HCT116 (cell line): ENCODE data around the gene PHLDB3. TPM values are rescaled to one million over a fixed set of nuclear protein-coding genes. Genes with fewer than 3 reads are reported as not detected.

Source experiments
- ATAC-seq: fragments of 200-7000 bp; cut with Tn5 transposase; 2 replicates; pipeline ENCODE4 v1.9.1; 2020; ENCODE audit warnings: mild to moderate bottlenecking, moderate library complexity
- BruUV-seq: library from RNA; stranded (reverse); fragments of 400-500 nt; replicated peaks from 2 replicates; lab custom pipeline; 2021; lab: Mats Ljungman, UMichigan
- CTCF ChIA-PET: fragments of 300-600 bp; sonication (Branson Sonifier 250); formaldehyde crosslinking; loops from one replicate; lab custom pipeline; 2021; ENCODE audit warnings: antibody characterized with exemption; lab: Charles Lee
- POLR2A ChIA-PET: fragments of 300-600, 350-600 bp; sonication (Branson Sonifier 250); formaldehyde crosslinking; loops from one replicate; lab custom pipeline; 2021; ENCODE audit warnings: antibody characterized with exemption; lab: Charles Lee
- RAD21 ChIA-PET, 2 experiments: fragments of 300-600 bp; sonication (Branson Sonifier 250); formaldehyde crosslinking; loops; one replicate each; lab custom pipeline; 2023; ENCODE audit warnings: low total read pairs in 2 of 2; ENCODE audit not compliant: uncharacterized antibody in 2 of 2, unreplicated experiment in 2 of 2, low non-redundant PET in 1 of 2; lab: Charles Lee
- DNase-seq: peaks from one replicate; pipeline ENCODE4 v3.0.0-alpha.2; 2010; ENCODE audit warnings: low read depth, low spot score
- H2AFZ ChIP-seq: fragments of 200-600 bp; shearing (Covaris generic), sonication (generic); 2 replicates; pipeline ENCODE4 v1.6.1; 2017; ENCODE audit warnings: low read depth, mixed run types, mixed read lengths, antibody characterized with exemption, low read length; ENCODE audit not compliant: poor library complexity, severe bottlenecking
- H3K27ac ChIP-seq: 2 replicates; pipeline ENCODE4 v1.5.1; 2012; ENCODE audit warnings: low read depth, low read length
- H3K27me3 ChIP-seq: fragments of 200-600 bp; sonication (generic); 2 replicates; pipeline ENCODE4 v1.6.1; 2016; ENCODE audit warnings: mixed run types, low read length, mixed read lengths; ENCODE audit not compliant: insufficient read depth
- H3K36me3 ChIP-seq, 2 experiments: fragments of 200-500 bp in 1 of 2; fragments of 200-600 bp in 1 of 2; sonication (Bioruptor generic) in 1 of 2; sonication (generic) in 1 of 2; 2 replicates each; pipeline versions ENCODE4 v1.5.1 to v1.6.1; 2014 to 2016; ENCODE audit warnings: low read length in 2 of 2, inconsistent platforms in 1 of 2, mixed read lengths in 1 of 2, mixed run types in 1 of 2; ENCODE audit not compliant: insufficient read depth in 2 of 2, control insufficient read depth in 1 of 2
- H3K4me1 ChIP-seq, 2 experiments: fragments of 200-600 bp in 1 of 2; sonication (generic) in 1 of 2; 2 replicates each; pipeline versions ENCODE4 v1.5.1 to v1.6.1; 2012 to 2017; ENCODE audit warnings: low read length in 2 of 2, inconsistent platforms in 1 of 2, mild to moderate bottlenecking in 1 of 2, mixed read lengths in 1 of 2, mixed run types in 1 of 2, moderate library complexity in 1 of 2; ENCODE audit not compliant: insufficient read depth in 2 of 2, control insufficient read depth in 1 of 2
- H3K4me2 ChIP-seq: fragments of 200-600 bp; sonication (generic); 2 replicates; pipeline ENCODE4 v1.6.1; 2017; ENCODE audit warnings: mixed run types, low read length, mixed read lengths
- H3K4me3 ChIP-seq, 2 experiments: fragments of 200-600 bp in 1 of 2; sonication (generic) in 1 of 2; replicated peaks in 1 of 2; 2 replicates each; pipeline ENCODE4 v1.5.1; 2011 to 2016; ENCODE audit warnings: low read length in 2 of 2, control low read depth in 1 of 2, low read depth in 1 of 2, mild to moderate bottlenecking in 1 of 2, mixed read lengths in 1 of 2, mixed run types in 1 of 2
- H3K79me2 ChIP-seq: fragments of 200-600 bp; sonication (generic); 2 replicates; pipeline ENCODE4 v1.6.1; 2017; ENCODE audit warnings: mild to moderate bottlenecking, mixed run types, low read length, moderate library complexity, mixed read lengths; ENCODE audit not compliant: insufficient read depth
- H3K9ac ChIP-seq: fragments of 200-600 bp; sonication (generic); 2 replicates; pipeline ENCODE4 v1.6.1; 2016; ENCODE audit warnings: low read length, mixed read lengths
- H3K9me2 ChIP-seq: fragments of 200-600 bp; sonication (generic), shearing (Covaris generic); 2 replicates; pipeline ENCODE4 v1.6.1; 2017; ENCODE audit warnings: mixed run types, mild to moderate bottlenecking, moderate library complexity; ENCODE audit not compliant: insufficient read depth
- H3K9me3 ChIP-seq, 2 experiments: fragments of 200-500 bp in 1 of 2; fragments of 200-600 bp in 1 of 2; sonication (Bioruptor generic) in 1 of 2; sonication (generic) in 1 of 2; 2 replicates each; pipeline ENCODE4 v1.6.1; 2014 to 2017; ENCODE audit warnings: low read length in 2 of 2, mixed read lengths in 2 of 2, inconsistent platforms in 1 of 2, low read depth in 1 of 2, mild to moderate bottlenecking in 1 of 2, mixed run types in 1 of 2, moderate library complexity in 1 of 2; ENCODE audit not compliant: control insufficient read depth in 1 of 2, insufficient read depth in 1 of 2
- H4K20me1 ChIP-seq: fragments of 200-600 bp; sonication (generic), shearing (Covaris generic); 2 replicates; pipeline ENCODE4 v1.6.1; 2017; ENCODE audit warnings: mixed run types, mild to moderate bottlenecking, moderate library complexity; ENCODE audit not compliant: insufficient read depth
- CBX3 ChIP-seq: IDR thresholded peaks from 2 replicates; pipeline ENCODE4 v1.6.1; 2012; ENCODE audit warnings: low read depth
- EGR1 ChIP-seq: IDR thresholded peaks from 2 replicates; pipeline ENCODE4 v1.6.1; 2012; ENCODE audit warnings: low read depth
- EZH2phosphoT487 ChIP-seq: fragments of 200-600 bp; IDR thresholded peaks from 2 replicates; pipeline ENCODE4 v1.6.1; 2018; ENCODE audit warnings: antibody characterized with exemption, borderline replicate concordance
- MAX ChIP-seq: IDR thresholded peaks from 2 replicates; pipeline ENCODE4 v1.6.1; 2012
- POLR2A ChIP-seq: IDR thresholded peaks from 2 replicates; pipeline ENCODE4 v1.7.0; 2011; ENCODE audit warnings: borderline replicate concordance; ENCODE audit not compliant: insufficient read depth, insufficient read length; ENCODE audit errors: extremely low read depth
- POLR2AphosphoS5 ChIP-seq: IDR thresholded peaks from 2 replicates; pipeline ENCODE4 v1.6.1; 2011; ENCODE audit warnings: mild to moderate bottlenecking, low read depth, low read length, moderate library complexity
- RAD21 ChIP-seq: IDR thresholded peaks from 2 replicates; pipeline ENCODE4 v1.6.1; 2012; ENCODE audit warnings: low read depth, mild to moderate bottlenecking
- REST ChIP-seq: IDR thresholded peaks from 2 replicates; pipeline ENCODE4 v1.6.1; 2012; ENCODE audit warnings: low read depth
- SIN3A ChIP-seq: IDR thresholded peaks from 2 replicates; pipeline ENCODE4 v1.6.1; 2012; ENCODE audit warnings: low read depth
- SP1 ChIP-seq: IDR thresholded peaks from 2 replicates; pipeline ENCODE4 v1.6.1; 2012; ENCODE audit warnings: low read depth
- YY1 ChIP-seq: IDR thresholded peaks from 2 replicates; pipeline ENCODE4 v1.6.1; 2011; ENCODE audit warnings: low read length, low read depth, moderate library complexity, mild to moderate bottlenecking; ENCODE audit not compliant: insufficient replicate concordance; ENCODE audit errors: extremely low read depth
- ZFX ChIP-seq: fragments of 450-650 bp; IDR thresholded peaks from 2 replicates; pipeline ENCODE4 v1.6.1; 2017
- intact Hi-C: fragments of 100-400 bp; cut with micrococcal nuclease; formaldehyde crosslinking; loops from 2 replicates; pipeline ENCODE4 v1.10.0; 2022
- total RNA-seq: library from RNA; stranded (reverse); gene quantifications from one replicate; pipeline ENCODE4 v1.2.1, GENCODE V29; 2021; ENCODE audit not compliant: unreplicated experiment

The PHLDB3 gene
- total RNA-seq, 1 experiment from 2014 or later = 15.5 TPM

- H3K4me1 ChIP-seq = peaks cover 41 to 73% of the 10 kb centered on the region in 2 experiments
- peaks cover 41% of the 10 kb centered on the region for H3K79me2 ChIP-seq
- H2AFZ ChIP-seq = peak within 1 kb of the TSS; percentile 78
- no TSS peak for BruUV-seq
- ATAC-seq (peak; percentile 84), DNase-seq (no peak)
- intact Hi-C loops = loop anchor here (2.0 kb wide), 1 partner anchor 70 kb away; the partner anchor contains the start of genes IRGQ and ZNF576
- H4K20me1 ChIP-seq = no peaks in the 10 kb centered on the region
- ChIA-PET RAD21 (interaction anchor here in 1 of 2 experiments (0.6 kb wide), 1 partner anchor 160 kb away, joined by 4 read pairs; no protein-coding TSS in a partner anchor), POLR2A (interaction anchor here (1.2 to 1.6 kb wide), 4 partner anchors 9 to 238 kb away, joined by 3 read pairs; no protein-coding TSS in a partner anchor), CTCF (interaction anchor here (1.5 to 2.7 kb wide), 2 partner anchors 7 to 28 kb away, joined by 5 to 12 read pairs; no protein-coding TSS in a partner anchor)
- TF ChIP-seq CBX3 = no peak
- no peak for TF ChIP-seq EZH2phosphoT487
- peak; percentile 90 for TF ChIP-seq SP1
- TF ChIP-seq YY1 = peak; percentile 58
- TF ChIP-seq ZFX = peak; percentile 52; the same call in 1 of the 2 replicates
- TF ChIP-seq EGR1 = peak; percentile 78
- peak; percentile 66 for TF ChIP-seq POLR2A
- TF ChIP-seq MAX = peak; percentile 88
- TF ChIP-seq POLR2AphosphoS5 = peak; percentile 97
- no peak for TF ChIP-seq REST
- no peak for TF ChIP-seq RAD21
- TF ChIP-seq SIN3A = peak; percentile 87
- H3K4me2 ChIP-seq = peak within 1 kb of the TSS; percentile 94
- no peaks in the 10 kb centered on the region for H3K9me2 ChIP-seq
- no peaks in the 10 kb centered on the region for H3K27me3 ChIP-seq
- peak within 1 kb of the TSS; percentile 93 for H3K9ac ChIP-seq
- peak within 1 kb of the TSS; percentile 76 for H3K27ac ChIP-seq
- peak within 1 kb of the TSS; percentile 87 to 100 for H3K4me3 ChIP-seq
- no peaks in the 10 kb centered on the region for H3K9me3 ChIP-seq
- H3K36me3 ChIP-seq = no peaks in the 10 kb centered on the region; a peak in 1 of 4 replicates
These were observed 22.6 kb upstream of the PHLDB3 start, which contains the start of gene ETHE1 for GRCh38 chr19:43526884-43527859. TSS of gene ETHE1 (minus strand) at chr19:43527201. CDS start at chr19:43527177, 24 bp downstream.
